HG03565 (cell line): Measurements from ENCODE around the gene GM2A.
"Not testable (repeated sequence)": the region's sequence is repeated elsewhere in the genome, so short reads cannot be mapped to it uniquely, and the experiment has no call there.

ENCODE experiments used
- ATAC-seq: cut with Tn5 transposase; IDR thresholded peaks from one replicate; pipeline ENCODE4 v1.9.1; 2021; ENCODE audit warnings: mild to moderate bottlenecking, moderate library complexity; ENCODE audit not compliant: unreplicated experiment

GM2A gene

GRCh38 chr5:151284392-151284967 lies 31.5 kb downstream of the GM2A start:
- no peak for ATAC-seq

- no peak for ATAC-seq
These were observed 32.7 kb downstream of the GM2A start for GRCh38 chr5:151285683-151286082.

GRCh38 chr5:151286246-151286645 lies 33.3 kb downstream of the GM2A start:
- ATAC-seq, result no peak

- ATAC-seq, result no peak
These were observed 35.2 kb downstream of the GM2A start for GRCh38 chr5:151288180-151288579.

GRCh38 chr5:151293624-151294023 lies 40.6 kb downstream of the GM2A start:
- no peak for ATAC-seq

- ATAC-seq, result no peak
These were observed 42.2 kb downstream of the GM2A start for GRCh38 chr5:151295138-151295537.

GRCh38 chr5:151295791-151296477 lies 42.9 kb downstream of the GM2A start:
- ATAC-seq, result no peak

GRCh38 chr5:151296478-151296830 lies 43.5 kb downstream of the GM2A start:
- no peak for ATAC-seq

- ATAC-seq, result no peak
These were observed 44.0 kb downstream of the GM2A start for GRCh38 chr5:151296974-151297373.

GRCh38 chr5:151298063-151298855 lies 45.3 kb downstream of the GM2A start:
- ATAC-seq, result no peak

- ATAC-seq, result no peak
These were observed 50.7 kb downstream of the GM2A start, which contains the start of gene SLC36A3 for GRCh38 chr5:151303666-151304065. TSS of gene SLC36A3 (minus strand) at chr5:151303766. CDS start at chr5:151303354, 412 bp downstream.

GRCh38 chr5:151309266-151309665 lies 56.3 kb downstream of the GM2A start:
- not testable (repeated sequence) for ATAC-seq

GRCh38 chr5:151309821-151310220 lies 56.8 kb downstream of the GM2A start:
- ATAC-seq, result not testable (repeated sequence)

- no peak for ATAC-seq
These were observed 57.9 kb downstream of the GM2A start for GRCh38 chr5:151310932-151311331.

GRCh38 chr5:151312756-151313324 lies 59.9 kb downstream of the GM2A start:
- ATAC-seq, result no peak

- no peak for ATAC-seq
These were observed 60.4 kb downstream of the GM2A start for GRCh38 chr5:151313357-151313756.

- peak; percentile 68 for ATAC-seq
These were observed 63.1 kb downstream of the GM2A start for GRCh38 chr5:151315998-151316597.

GRCh38 chr5:151317871-151318270 lies 64.9 kb downstream of the GM2A start:
- no peak for ATAC-seq

- ATAC-seq, result peak; percentile 83
These were observed 66.1 kb downstream of the GM2A start for GRCh38 chr5:151318850-151319732.
